Measurements from ENCODE around the gene DNAH12.
"Not testable (repeated sequence)": the region's sequence is repeated elsewhere in the genome, so short reads cannot be mapped to it uniquely, and the experiment has no call there.

DNAH12 gene

DNA sequence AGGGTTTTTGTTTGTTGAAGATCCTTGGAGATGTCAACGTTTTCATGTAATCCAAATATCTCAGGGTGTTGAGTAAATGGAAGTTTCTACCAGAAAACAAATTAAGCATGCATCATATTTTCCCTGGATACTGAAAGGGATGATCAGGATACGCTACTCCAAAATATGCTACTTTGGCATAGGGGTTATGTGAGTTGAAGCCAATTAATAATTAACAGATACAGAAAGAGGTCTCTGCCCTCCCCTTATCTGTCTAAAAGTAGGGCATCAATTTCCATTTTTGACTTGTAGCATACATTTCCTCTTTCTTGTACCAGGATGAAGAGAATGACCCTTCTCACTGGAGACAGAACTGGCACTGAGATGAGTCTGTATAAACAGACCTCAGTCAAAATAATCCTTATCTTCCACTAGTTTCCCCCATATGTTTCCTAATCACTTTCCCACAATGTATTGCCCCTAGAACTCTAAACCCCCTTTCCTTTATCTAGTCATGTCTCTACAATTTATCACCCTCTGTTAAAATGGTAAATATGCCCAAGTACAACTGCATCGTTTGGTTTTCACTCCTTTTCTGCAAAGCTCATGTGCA, 234.3 kb downstream of the DNAH12 start:
- DNase-seq (ENCODE audit: low spot score), result no peak

DNA sequence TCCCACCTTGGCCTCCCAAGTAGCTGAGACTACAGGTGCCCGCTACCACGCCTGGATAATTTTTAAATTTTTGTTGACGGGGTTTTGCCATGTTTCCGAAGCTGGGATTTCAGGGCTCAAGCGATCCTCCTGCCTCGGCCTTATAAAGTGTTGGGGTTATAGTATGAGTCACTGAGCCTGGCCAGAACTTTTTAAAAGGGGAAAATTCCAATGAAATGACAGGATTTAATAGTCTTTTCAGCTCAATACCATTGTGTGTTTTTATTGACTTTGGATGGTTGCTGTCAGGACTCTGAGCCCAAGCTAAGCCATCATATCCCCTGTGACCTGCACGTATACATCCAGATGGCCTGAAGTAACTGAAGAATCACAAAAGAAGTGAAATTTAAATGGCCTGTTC, 240.6 kb downstream of the DNAH12 start:
- DNase-seq (ENCODE audit: low spot score), result not testable (repeated sequence)

DNA sequence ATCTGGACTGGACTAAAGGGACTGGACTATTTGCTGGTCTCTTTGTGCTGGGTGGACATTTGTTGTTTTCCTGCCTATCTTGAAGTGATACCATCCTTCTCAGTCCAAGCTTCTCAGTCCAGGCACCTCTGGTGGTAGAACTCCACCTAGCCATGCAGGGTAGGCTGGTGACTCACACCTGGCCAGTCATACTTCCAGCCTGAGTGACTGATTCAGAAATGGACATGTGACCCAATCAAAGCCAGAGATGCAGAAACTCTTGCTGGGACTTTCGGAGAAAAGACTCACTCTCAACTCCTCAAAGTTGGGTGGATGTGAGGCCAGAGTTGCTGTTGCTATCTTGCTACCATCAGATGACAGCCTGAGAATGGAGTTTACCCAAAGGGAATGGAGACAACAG, 246.1 kb downstream of the DNAH12 start:
- DNase-seq (ENCODE audit: low spot score), result no peak

DNA sequence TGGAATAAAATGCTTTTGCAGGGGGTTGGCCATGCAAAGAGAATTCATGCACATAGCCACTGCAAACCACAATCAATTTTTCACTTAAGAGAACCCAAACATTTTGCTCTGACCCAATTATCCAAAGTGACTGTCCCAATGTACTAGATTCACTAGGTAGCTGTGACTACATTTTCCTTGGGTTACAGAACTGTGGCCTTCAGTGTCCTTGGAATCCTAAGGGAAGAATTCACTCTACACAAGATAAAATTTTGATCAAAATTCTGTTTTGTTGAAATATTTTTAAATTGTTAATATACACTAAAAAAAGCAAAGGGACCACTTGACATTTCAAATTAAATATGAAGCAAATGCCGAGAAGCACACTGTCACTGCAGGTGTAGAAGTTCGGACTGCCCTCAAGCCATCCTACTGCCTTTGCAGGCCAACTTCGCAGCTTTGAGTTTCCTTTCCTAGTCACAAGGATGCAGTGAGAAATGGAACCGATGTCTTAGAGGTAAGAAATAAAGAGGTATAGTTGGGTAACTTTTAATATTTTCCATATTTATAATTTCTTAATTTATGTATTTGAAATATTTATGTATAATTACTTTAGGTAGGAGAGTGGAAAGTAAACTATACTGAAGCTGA, 251.1 kb downstream of the DNAH12 start:
- DNase-seq (ENCODE audit: low spot score), result no peak

DNA sequence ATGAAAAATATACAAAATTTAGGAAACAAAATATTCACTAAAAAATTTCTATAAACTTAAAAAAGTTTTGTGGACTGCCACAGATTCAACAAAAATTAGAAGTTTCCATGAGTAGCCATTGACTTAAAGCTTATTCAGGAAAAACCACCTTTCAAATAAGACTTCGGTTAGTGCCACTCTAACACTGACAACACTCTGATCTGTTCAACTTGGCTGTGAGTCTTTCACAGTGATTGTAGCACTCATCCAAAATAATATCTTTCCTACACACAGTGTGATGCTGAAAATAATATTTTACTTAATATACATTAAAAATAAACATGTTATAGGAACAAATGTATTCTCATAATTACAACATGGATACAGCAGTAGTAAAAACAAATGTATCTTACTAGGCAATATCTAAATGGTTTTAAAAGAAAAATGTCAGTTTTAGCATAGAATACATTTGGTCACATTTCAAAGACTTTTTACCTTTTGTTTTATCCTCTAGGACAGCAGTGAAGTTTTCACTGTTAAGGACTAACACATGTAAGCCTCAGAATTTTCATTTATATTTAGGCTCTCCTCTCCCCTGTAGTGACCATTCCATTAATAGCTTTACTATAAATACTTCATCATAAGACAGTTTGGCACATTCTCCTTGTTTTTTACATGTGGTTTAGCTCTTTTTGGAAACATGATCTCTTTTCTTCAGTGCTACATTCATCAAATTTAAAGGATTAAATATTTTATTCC, 251.8 kb downstream of the DNAH12 start, which contains the start of gene ASB14:
ASB14 (minus strand) TSS at position 527 of the 738 bp plus-strand sequence. CDS start 652 bp downstream, outside the sequence.
- no peak for DNase-seq (ENCODE audit: low spot score)

DNA sequence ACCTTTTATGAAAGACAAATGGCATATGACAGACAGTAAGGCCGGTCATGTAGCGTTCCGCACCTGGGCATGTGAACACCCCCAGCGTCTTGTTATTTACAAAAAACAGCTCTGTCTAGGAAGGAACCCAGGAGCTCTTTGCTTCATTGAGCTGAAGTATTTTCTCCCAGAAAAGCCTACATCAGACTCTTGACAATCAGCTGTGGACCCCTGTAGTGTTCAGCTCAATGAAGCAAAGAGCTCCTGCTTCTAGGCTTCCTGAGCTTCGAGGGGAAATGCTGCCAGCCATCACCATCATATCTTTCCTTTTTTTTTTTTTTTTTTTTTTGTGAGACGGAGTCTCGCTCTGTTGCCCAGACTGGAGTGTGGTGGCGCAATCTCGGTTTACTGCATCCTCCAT, 255.7 kb downstream of the DNAH12 start:
- DNase-seq (ENCODE audit: low spot score), result no peak

DNA sequence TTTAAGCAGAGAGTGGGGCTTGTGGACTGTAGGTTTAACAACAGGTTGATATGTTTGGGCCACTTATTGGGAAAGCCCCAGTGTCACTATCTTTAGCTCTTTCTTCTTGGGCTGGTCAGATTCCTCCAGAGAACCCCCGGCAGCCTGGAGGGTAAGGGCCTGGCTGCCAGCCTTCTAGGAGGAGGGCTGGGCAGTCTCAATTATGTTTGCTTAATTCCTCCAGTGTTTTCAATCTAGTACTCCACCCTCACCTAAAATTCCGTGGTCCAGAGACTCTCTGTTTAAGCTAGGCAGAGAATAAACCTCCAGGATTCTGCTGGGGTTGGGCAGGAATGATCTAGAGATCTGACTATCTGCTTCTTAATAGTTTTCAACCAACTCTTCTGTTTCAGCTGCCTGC, 256.9 kb downstream of the DNAH12 start:
- no peak for DNase-seq (ENCODE audit: low spot score)

DNA sequence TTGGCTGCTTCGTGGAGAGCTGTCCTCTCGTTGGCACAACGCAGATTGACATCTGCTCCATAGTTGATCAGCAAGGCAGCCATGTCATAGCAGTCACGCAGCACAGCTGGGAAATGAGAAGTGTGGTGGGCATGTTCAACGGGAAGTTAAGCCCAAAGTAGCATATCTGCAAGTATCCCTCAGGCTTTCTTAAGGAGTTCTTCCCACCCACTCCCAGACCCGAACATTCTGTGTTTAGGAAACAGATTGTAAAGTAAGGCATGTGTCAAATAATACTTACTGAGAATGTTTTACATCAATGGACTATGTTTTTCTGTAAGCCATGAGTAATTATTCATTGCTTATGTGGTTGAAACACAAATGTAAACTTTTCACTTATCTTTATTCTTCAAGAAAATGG, 260.8 kb downstream of the DNAH12 start:
- no peak for DNase-seq (ENCODE audit: low spot score)

DNA sequence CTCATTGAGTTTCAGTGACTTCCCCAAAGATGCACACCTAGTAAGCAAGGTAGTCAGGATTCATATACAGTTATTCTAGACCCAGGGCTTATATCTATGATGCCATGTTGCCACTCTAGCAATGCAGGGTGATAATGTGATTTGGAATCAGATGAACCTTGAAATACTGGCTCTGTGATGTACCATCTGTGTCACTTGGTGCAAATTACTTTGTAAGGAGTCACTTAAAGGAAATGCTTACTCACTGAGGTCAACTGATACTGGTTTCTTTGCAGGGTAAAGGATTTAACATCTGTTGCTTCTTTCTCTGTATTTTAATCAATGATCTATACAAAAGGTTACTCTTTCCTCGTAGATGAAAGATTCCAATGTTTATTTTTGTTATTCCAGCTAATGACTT, 262.4 kb downstream of the DNAH12 start:
- no peak for DNase-seq (ENCODE audit: low spot score)

DNA sequence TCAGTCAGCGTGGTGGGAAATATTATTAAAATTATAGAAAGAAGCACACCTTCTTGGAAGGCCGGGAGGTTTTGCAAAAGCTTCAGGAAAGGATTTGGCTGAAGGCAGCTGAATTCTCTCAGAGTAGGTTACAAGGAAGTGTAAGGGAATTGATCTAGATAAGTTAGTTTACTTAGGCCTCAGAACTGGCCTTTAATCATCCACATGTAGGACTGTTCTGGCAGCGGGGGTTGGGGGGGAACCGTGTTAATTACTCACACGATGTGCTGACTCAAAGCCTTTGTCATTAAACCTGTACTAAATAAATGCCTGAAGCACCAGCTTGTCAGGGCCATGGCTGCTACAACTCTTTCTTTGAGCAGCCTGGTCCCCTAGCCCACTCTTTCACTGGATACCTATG, 264.5 kb downstream of the DNAH12 start:
- DNase-seq (ENCODE audit: low spot score), result no peak

DNA sequence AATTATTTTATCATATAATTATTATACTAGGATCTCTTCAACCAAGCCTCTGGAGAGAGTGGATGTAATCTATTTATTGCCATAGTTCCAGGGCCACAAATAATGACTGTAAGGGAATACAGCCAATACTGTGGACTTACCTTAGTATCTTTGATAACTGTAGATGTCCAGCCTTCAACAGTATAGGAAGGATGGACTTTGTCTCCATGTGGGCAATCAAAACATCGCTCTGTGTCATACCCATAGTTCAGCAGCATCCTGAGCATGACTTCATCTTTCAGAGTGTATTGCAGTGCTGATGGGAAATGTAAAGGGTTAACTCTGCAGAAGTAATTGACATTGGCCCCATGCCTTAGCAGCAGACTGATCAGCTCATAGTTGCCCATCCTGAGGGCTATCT, 265.9 kb downstream of the DNAH12 start:
- no peak for DNase-seq (ENCODE audit: low spot score)

DNA sequence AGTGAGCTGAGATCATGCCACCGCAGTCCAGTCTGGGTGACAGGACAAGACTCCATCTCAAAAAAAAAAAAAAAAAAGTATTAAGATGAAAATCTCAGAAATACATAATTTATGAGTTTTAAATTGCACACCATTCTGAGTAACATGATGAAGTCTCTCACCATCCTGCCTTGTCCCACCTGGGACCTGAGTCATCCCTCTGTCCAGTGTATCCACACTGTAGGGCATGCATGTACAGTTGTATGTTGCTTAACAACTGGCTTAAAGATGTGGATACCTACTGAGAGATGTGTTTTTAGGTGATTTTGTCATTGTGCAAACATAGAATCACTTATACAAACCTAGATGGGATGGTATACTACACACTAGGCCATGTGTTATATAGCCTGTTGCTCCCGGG, 268.8 kb downstream of the DNAH12 start:
- DNase-seq (ENCODE audit: low spot score), result no peak

DNA sequence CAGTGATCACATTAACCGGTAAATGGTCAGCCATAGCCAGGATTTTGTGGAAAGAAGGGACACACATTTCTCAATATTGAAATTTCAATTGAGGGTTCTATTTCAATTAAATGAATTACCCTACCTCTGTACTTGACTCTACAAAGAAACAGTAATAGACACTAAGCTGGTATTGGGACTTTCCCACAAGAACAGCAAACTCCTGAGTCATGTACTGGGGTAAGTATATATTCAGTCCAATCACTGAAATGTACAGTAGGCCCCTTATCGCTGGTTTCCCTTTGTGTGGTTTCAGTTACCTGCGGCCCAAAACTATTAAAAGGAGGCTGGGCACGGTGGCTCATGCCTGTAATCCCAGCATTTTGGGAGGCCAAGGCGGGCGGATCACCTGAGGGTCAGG, 269.3 kb downstream of the DNAH12 start:
- DNase-seq (ENCODE audit: low spot score), result no peak

DNA sequence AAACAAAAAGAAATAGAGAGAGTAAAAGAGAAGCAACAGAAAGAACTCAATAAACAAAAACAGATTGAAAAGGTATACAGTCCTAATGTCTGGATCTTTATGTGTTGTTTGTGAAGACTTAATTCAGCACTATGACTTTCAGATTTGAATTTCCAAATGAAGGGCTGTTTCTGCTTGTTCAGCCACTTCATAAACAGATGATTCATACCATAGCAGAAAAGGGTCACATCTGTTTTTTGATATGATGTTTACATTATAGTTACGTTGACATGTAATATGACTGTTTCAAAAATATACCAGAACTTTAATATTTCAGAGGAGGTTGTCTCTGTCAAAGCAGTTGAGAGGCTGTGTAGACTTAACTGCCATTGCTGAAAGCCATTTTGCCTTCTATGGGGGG, 275.7 kb downstream of the DNAH12 start:
- DNase-seq (ENCODE audit: low spot score), result no peak

DNA sequence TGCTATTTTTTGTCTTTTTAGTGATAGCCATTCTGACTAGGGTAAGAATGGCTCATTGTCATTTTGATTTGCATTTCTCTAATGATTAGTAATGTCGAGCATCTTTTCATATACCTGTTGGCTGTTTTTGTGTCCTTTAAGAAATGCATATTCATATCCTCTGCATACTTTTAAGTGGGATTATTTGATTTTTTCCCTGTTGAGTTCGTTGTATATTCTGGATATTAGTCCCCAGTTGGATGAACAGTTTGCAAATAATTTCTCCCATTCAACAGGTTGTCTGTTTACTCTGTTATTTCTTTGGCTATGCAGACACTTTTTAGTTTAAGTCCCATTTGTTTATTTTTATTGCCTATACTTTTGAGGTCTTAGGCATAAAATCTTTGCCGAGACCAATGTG, 282.2 kb downstream of the DNAH12 start:
- no peak for DNase-seq (ENCODE audit: low spot score)

DNA sequence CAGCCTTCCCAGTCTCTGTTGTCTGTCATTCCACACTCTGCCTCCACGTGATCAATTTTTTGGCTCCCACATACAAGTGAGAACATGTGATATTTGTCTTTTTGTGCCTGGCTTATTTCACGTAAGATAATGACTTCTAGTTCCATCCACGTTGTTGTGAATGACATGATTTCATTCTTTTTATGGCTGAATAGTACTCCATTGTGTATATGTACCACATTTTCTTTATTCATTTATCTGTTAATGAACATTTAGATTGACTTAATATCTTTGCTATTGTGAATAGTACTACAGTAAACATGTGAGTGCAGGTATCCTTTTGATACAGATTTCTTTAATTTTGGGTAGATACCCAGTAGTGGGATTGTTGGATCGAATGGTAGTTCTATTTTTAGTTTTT, 283.0 kb downstream of the DNAH12 start:
- no peak for DNase-seq (ENCODE audit: low spot score)

DNA sequence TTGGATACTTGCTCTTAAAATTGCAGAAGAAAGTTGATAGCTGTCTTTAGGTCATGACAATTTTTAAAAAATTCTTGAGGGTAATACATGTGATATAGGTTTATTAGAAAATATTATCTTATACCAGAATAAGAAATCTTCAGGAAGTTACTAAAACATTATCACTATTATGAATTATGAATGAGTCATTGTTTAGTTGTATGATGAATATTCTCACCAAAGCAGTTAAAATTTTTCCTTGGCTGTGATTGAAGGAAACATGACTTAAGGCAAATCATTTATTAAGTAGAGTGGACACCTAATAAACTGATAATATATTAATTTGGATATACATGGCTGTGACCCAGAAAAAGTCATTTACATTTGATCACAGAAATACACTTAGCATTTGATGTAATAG, 286.5 kb downstream of the DNAH12 start:
- DNase-seq (ENCODE audit: low spot score), result no peak

DNA sequence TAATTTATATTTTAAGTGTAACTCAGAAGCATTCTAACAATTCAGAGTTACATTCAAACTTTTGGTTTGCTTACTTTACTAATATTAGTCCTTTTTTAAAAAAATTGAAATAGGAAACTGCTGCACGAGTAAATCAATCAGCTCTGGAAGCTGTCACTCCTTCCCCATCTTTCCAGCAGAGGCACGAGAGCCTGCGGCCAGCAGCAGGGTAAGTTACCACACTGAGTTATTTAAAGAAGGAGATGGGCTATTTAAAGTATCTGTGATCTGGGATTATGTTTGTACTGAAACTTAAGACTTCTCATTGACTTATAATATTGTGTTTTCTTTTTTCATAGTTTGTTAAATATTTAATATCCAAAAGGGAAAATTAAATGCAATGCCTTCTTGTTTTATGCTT, 287.3 kb downstream of the DNAH12 start:
- DNase-seq (ENCODE audit: low spot score), result peak; percentile 4

DNA sequence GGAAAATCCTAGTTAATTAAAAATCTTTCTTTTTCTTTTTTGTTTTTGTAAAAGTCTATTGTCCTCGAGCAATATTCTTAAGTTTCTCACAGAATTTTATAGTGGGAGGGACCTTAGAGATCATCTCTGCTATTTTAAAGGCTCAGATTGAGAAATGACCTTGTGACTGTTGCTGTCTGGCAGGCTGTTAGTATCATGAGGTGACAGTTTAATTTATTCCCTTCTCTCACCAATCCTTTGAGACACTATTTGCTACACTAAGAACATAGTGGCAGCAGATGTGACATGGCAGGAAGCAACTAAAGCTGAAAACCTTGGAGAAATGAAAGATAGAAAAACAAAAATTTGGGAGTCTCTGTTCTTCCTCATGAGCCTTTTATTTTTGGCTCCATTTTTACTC, 291.7 kb downstream of the DNAH12 start:
- DNase-seq (ENCODE audit: low spot score), result no peak

DNA sequence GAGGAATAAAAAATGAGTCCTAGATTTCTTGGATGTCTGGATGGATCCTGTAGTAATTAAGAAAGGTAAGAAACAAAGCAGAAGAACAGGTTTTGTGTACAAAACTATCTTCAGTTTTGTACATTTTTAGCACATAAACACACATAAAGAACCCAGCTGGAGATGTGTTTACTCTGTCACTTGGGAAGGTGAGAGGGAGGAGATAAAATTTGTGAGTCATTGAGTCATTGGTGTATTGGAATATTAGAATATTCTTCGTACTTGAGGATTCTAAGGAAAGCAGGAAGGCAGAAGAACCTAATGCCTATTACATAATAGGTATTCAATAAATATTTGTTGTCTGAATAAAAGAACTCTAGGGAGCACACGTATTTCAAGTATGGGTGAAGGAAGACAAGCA, 299.2 kb downstream of the DNAH12 start:
- DNase-seq (ENCODE audit: low spot score), result no peak
